DMS 273 (cell line): ENCODE results near the gene RNU6-9.
A peak's percentile ranks its signal among the peaks of the same experiment; 100 is the strongest.
"Not testable (repeated sequence)": the region's sequence is repeated elsewhere in the genome, so short reads cannot be mapped to it uniquely, and the experiment has no call there.

Experiments
- DNase-seq: peaks from one replicate; lab custom pipeline; 2025; ENCODE audit not compliant: unreplicated experiment; lab: John Stamatoyannopoulos, UW

The RNU6-9 gene

GRCh38 chr19:892894-893689 lies at the start of gene RNU6-9, which contains the start of gene MED16:
Gene RNU6-9 (plus strand): TSS chr19:893484.
Gene MED16 (minus strand): TSS chr19:893187. CDS start chr19:891131, 2,056 bp downstream.
- peak; percentile 97 for DNase-seq

GRCh38 chr19:843836-844545 lies 49.3 kb upstream of the RNU6-9 start:
- no peak for DNase-seq

GRCh38 chr19:844546-844971 lies 48.7 kb upstream of the RNU6-9 start:
- no peak for DNase-seq

- DNase-seq, result no peak
These were observed 47.4 kb upstream of the RNU6-9 start for GRCh38 chr19:845707-846521.

GRCh38 chr19:848386-848921 lies 44.8 kb upstream of the RNU6-9 start:
- DNase-seq, result no peak

GRCh38 chr19:849195-849594 lies 44.1 kb upstream of the RNU6-9 start:
- DNase-seq, result not testable (repeated sequence)

- peak; percentile 93 for DNase-seq
These were observed 42.9 kb upstream of the RNU6-9 start for GRCh38 chr19:850221-850978.

- no peak for DNase-seq
These were observed 42.3 kb upstream of the RNU6-9 start for GRCh38 chr19:850979-851335.

- no peak for DNase-seq
These were observed 40.9 kb upstream of the RNU6-9 start, which contains the start of gene ELANE for GRCh38 chr19:852136-853013. Gene ELANE (plus strand): TSS chr19:852303. CDS start chr19:852329, 26 bp downstream.

GRCh38 chr19:853014-853585 lies 40.2 kb upstream of the RNU6-9 start:
- DNase-seq, result no peak

- not testable (repeated sequence) for DNase-seq
These were observed 39.6 kb upstream of the RNU6-9 start for GRCh38 chr19:853614-854220.

- peak; percentile 49 for DNase-seq
These were observed 38.7 kb upstream of the RNU6-9 start for GRCh38 chr19:854549-854948.

GRCh38 chr19:855142-855541 lies 38.1 kb upstream of the RNU6-9 start:
- no peak for DNase-seq

GRCh38 chr19:855566-856120 lies 37.6 kb upstream of the RNU6-9 start:
- no peak for DNase-seq

GRCh38 chr19:858284-858683 lies 35.0 kb upstream of the RNU6-9 start:
- DNase-seq, result no peak

GRCh38 chr19:858868-859843 lies 34.1 kb upstream of the RNU6-9 start, which contains the start of gene CFD:
Gene CFD (plus strand): TSS chr19:859664. CDS start chr19:859690, 26 bp downstream.
- no peak for DNase-seq

GRCh38 chr19:861141-861755 lies 32.0 kb upstream of the RNU6-9 start:
- no peak for DNase-seq
